A673 (cell line): Measurements from ENCODE around the gene SCN10A. TPM values are rescaled to one million over a fixed set of nuclear protein-coding genes. Genes with fewer than 3 reads are reported as not detected.

Experiments
- BruUV-seq: library from RNA; stranded (reverse); fragments of 400-500 nt; replicated peaks from 2 replicates; lab custom pipeline; 2021; lab: Mats Ljungman, UMichigan
- CTCF ChIA-PET: fragments of 300-600 bp; sonication (Branson Sonifier 250); formaldehyde crosslinking; loops from one replicate; lab custom pipeline; 2022; ENCODE audit warnings: antibody characterized with exemption; lab: Charles Lee
- POLR2A ChIA-PET: fragments of 300-600 bp; sonication (Branson Sonifier 250); formaldehyde crosslinking; loops from one replicate; lab custom pipeline; 2022; ENCODE audit warnings: antibody characterized with exemption; ENCODE audit not compliant: low non-redundant PET; lab: Charles Lee
- DNase-seq: peaks from one replicate; pipeline ENCODE4 v3.0.0-alpha.2; 2015; ENCODE audit warnings: low spot score
- H3K27ac ChIP-seq: fragments of 200-600 bp; sonication (generic); 2 replicates; pipeline ENCODE4 v1.5.1; 2016; ENCODE audit warnings: mixed run types, low read depth, mild to moderate bottlenecking, mixed read lengths, antibody characterized with exemption, low read length; ENCODE audit not compliant: poor library complexity, severe bottlenecking
- H3K27me3 ChIP-seq: fragments of 200-600 bp; sonication (generic); replicated peaks from 2 replicates; pipeline ENCODE4 v1.6.1; 2017; ENCODE audit warnings: mixed run types, low read depth, mild to moderate bottlenecking, mixed read lengths, antibody characterized with exemption, low read length; ENCODE audit not compliant: insufficient read depth, poor library complexity
- H3K36me3 ChIP-seq: fragments of 200-600 bp; sonication (generic); 2 replicates; pipeline ENCODE4 v1.6.1; 2016; ENCODE audit warnings: mixed run types, mild to moderate bottlenecking, mixed read lengths, antibody characterized with exemption, low read length; ENCODE audit not compliant: insufficient read depth, poor library complexity, severe bottlenecking
- H3K4me1 ChIP-seq: fragments of 200-600 bp; sonication (generic); 2 replicates; pipeline ENCODE4 v1.6.1; 2017; ENCODE audit warnings: mixed run types, mild to moderate bottlenecking, mixed read lengths, antibody characterized with exemption, low read length; ENCODE audit not compliant: insufficient read depth, poor library complexity, severe bottlenecking
- H3K4me3 ChIP-seq: fragments of 200-600 bp; sonication (generic); 2 replicates; pipeline ENCODE4 v1.5.1; 2016; ENCODE audit warnings: low read depth, mixed run types, mild to moderate bottlenecking, mixed read lengths, low read length; ENCODE audit not compliant: poor library complexity, severe bottlenecking
- H3K9me3 ChIP-seq: fragments of 200-600 bp; sonication (generic); 2 replicates; pipeline ENCODE4 v1.6.1; 2016; ENCODE audit warnings: mixed run types, low read depth, mild to moderate bottlenecking, mixed read lengths, antibody characterized with exemption, low read length; ENCODE audit not compliant: poor library complexity, severe bottlenecking
- EZH2 ChIP-seq: fragments of 200-600 bp; sonication (generic); IDR thresholded peaks from 2 replicates; pipeline ENCODE4 v1.6.1; 2017; ENCODE audit warnings: borderline replicate concordance, low read depth, mild to moderate bottlenecking, mixed read lengths, antibody characterized with exemption, low read length; ENCODE audit not compliant: poor library complexity, severe bottlenecking
- intact Hi-C: fragments of 100-400 bp; cut with micrococcal nuclease; formaldehyde crosslinking; loops from one replicate; pipeline ENCODE4 v1.10.0; 2022; ENCODE audit not compliant: unreplicated experiment
- total RNA-seq: library from RNA; stranded (reverse); gene quantifications from 2 replicates; pipeline ENCODE4 v1.2.3, GENCODE V29; 2021
- TF ChIP-seq, protein P1 (sequence below): fragments of 300-800, 200-600 bp; sonication (generic); conservative IDR thresholded peaks from 2 replicates; pipeline ENCODE4 v1.5.1; 2017; ENCODE audit warnings: low read depth, mild to moderate bottlenecking, antibody characterized with exemption, low read length, moderate library complexity, mixed read lengths

SCN10A gene
- total RNA-seq, 1 experiment from 2014 or later, result not detected

DNA sequence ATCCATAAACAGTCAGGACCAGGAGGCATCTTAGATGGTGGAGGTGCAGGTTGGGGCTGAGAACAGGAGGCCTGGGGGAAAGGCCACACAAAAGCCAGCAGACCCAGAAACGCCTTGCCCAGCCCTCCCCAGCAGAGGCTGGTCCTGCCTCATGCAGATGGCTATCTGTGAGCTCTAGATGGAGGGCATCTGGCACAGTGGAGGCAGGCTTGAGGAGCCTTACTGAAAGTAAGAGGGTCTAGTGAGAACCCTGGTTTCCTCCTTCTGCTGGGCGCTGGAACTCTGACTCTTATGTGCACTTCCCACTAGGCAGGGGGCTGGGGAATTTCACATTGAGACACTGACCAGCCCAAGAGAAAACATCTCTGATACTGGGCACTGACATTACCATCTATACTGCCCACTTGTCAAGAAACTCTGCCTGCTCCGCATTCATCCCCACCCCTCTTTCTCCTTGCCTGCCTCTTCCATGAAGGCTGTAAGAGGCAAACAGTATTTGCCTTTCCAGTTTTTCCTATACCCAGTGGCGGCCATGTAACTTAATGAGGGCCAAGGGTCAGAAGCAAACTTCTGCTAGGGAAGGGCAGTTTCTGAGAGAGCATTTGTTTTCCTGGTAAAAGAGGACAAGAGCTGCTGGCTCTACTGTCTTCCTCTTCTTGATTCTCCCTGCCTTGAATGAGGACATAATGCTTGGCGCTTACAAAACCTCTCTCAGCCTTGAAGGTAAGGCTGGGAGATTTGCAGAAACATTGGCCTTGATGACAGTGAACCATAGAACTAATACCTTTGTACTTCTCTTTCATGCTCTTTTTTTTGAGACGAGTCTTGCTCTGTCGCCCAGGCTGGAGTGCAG is 162.1 kb downstream of the SCN10A start:
- BruUV-seq, result no TSS peak
- no peak for TF ChIP-seq EZH2
- TF ChIP-seq, protein P1, sequence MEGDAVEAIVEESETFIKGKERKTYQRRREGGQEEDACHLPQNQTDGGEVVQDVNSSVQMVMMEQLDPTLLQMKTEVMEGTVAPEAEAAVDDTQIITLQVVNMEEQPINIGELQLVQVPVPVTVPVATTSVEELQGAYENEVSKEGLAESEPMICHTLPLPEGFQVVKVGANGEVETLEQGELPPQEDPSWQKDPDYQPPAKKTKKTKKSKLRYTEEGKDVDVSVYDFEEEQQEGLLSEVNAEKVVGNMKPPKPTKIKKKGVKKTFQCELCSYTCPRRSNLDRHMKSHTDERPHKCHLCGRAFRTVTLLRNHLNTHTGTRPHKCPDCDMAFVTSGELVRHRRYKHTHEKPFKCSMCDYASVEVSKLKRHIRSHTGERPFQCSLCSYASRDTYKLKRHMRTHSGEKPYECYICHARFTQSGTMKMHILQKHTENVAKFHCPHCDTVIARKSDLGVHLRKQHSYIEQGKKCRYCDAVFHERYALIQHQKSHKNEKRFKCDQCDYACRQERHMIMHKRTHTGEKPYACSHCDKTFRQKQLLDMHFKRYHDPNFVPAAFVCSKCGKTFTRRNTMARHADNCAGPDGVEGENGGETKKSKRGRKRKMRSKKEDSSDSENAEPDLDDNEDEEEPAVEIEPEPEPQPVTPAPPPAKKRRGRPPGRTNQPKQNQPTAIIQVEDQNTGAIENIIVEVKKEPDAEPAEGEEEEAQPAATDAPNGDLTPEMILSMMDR, result no peak
- no peaks in the 10 kb centered on the region for H3K9me3 ChIP-seq
- no peak for DNase-seq
- H3K27me3 ChIP-seq, result no peaks in the 10 kb centered on the region
- ChIA-PET POLR2A (no interaction called here), CTCF (no interaction called here)
- intact Hi-C loops, result no loop called here
- H3K27ac ChIP-seq, result no peak overlapping the region
- no peak overlapping the region for H3K4me3 ChIP-seq
- no peaks in the 10 kb centered on the region for H3K4me1 ChIP-seq
- no peaks in the 10 kb centered on the region for H3K36me3 ChIP-seq

GRCh38 chr3:38652934-38653333 is 163.1 kb downstream of the SCN10A start:
- CTCF ChIA-PET, result no interaction called here

GRCh38 chr3:38651153-38651789 is 164.7 kb downstream of the SCN10A start:
- peak; percentile 60 for DNase-seq
- TF ChIP-seq, protein P1, result peak; percentile 71
- TF ChIP-seq EZH2, result no peak
- H3K36me3 ChIP-seq, result no peaks in the 10 kb centered on the region
- no TSS peak for BruUV-seq
- ChIA-PET POLR2A (no interaction called here), CTCF (interaction anchor here (1.4 kb wide), 1 partner anchor 155 kb away, joined by 3 read pairs; the partner anchor contains the start of gene EXOG)
- H3K27me3 ChIP-seq, result no peaks in the 10 kb centered on the region
- H3K27ac ChIP-seq, result no peak overlapping the region
- no peaks in the 10 kb centered on the region for H3K9me3 ChIP-seq
- H3K4me1 ChIP-seq, result no peaks in the 10 kb centered on the region
- intact Hi-C loops, result loop anchor here (1.0 kb wide), 1 partner anchor 130 kb away; no protein-coding TSS in a partner anchor
- no peak overlapping the region for H3K4me3 ChIP-seq

More at GRCh38 chr3:38652934-38653333, 163.1 kb downstream of the SCN10A start:
- H3K27ac ChIP-seq, result no peak overlapping the region
- no peak overlapping the region for H3K4me3 ChIP-seq
- H3K27me3 ChIP-seq, result no peaks in the 10 kb centered on the region
- no peaks in the 10 kb centered on the region for H3K36me3 ChIP-seq
- DNase-seq, result no peak
- H3K9me3 ChIP-seq, result no peaks in the 10 kb centered on the region
- no peaks in the 10 kb centered on the region for H3K4me1 ChIP-seq
- intact Hi-C loops, result no loop called here
- TF ChIP-seq, protein P1, result no peak
- BruUV-seq, result no TSS peak
- POLR2A ChIA-PET, result interaction anchor here (0.6 kb wide), 1 partner anchor 156 kb away, joined by 20 read pairs; no protein-coding TSS in a partner anchor
